HepG2 (cell line): ENCODE results near the gene CRYM. TPM values are rescaled to one million over a fixed set of nuclear protein-coding genes. Genes with fewer than 3 reads are reported as not detected.

Source experiments
- AGO1 ChIP-seq: fragments of 200-400 bp; formaldehyde crosslinking; IDR thresholded peaks from 2 replicates; pipeline ENCODE4 v1.6.1; 2017; ENCODE audit warnings: mild to moderate bottlenecking, low read depth, low read length, moderate library complexity; ENCODE audit not compliant: poor library complexity, severe bottlenecking
- AHR ChIP-seq: IDR thresholded peaks from 2 replicates; pipeline ENCODE4 v1.6.1; 2018; ENCODE audit warnings: missing genetic modification reagents, missing compliant biosample characterization
- DPF2 ChIP-seq: sonication (generic); formaldehyde crosslinking; IDR thresholded peaks from 2 replicates; pipeline ENCODE4 v1.4.0; 2020; ENCODE audit warnings: mild to moderate bottlenecking, low read depth, missing genetic modification reagents, borderline replicate concordance
- ELF1 ChIP-seq: sonication (generic); formaldehyde crosslinking; IDR thresholded peaks from 2 replicates; pipeline ENCODE4 v1.4.0; 2020; ENCODE audit warnings: missing genetic modification reagents
- ELF3 ChIP-seq: IDR thresholded peaks from 2 replicates; pipeline ENCODE4 v1.6.1; 2016; ENCODE audit warnings: missing genetic modification reagents, missing compliant biosample characterization
- LCORL ChIP-seq, 2 experiments: fragments of 450-650 bp in 1 of 2; sonication (generic) in 1 of 2; formaldehyde crosslinking in 1 of 2; IDR thresholded peaks; 2 replicates each; pipeline versions ENCODE4 v1.5.0 to v1.6.1; 2017 to 2020; ENCODE audit warnings: antibody characterized with exemption in 1 of 2, missing genetic modification reagents in 1 of 2
- PRDM15 ChIP-seq: sonication (generic); formaldehyde crosslinking; IDR thresholded peaks from 2 replicates; pipeline ENCODE4 v1.4.0; 2020; ENCODE audit warnings: missing genetic modification reagents
- SP2 ChIP-seq: sonication (generic); formaldehyde crosslinking; IDR thresholded peaks from 2 replicates; pipeline ENCODE4 v1.5.1; 2020; ENCODE audit warnings: mild to moderate bottlenecking, missing genetic modification reagents
- TAF1 ChIP-seq: sonication (generic); formaldehyde crosslinking; IDR thresholded peaks from 2 replicates; pipeline ENCODE4 v1.4.0; 2020; ENCODE audit warnings: missing genetic modification reagents
- ZNF780A ChIP-seq: sonication (generic); formaldehyde crosslinking; IDR thresholded peaks from 2 replicates; pipeline ENCODE4 v1.8.0; 2022; ENCODE audit warnings: mild to moderate bottlenecking, missing genetic modification reagents, moderate library complexity
- polyA plus RNA-seq, 8 experiments: library from polyadenylated mRNA; depleted of rRNA in 3 of 8; stranded (reverse) in 7 of 8; unstranded in 1 of 8; fragments of >200 nt; fragmentation: Illumina TruSeq in 4 of 8; extraction: Trizol in 4 of 8; gene quantifications; 2 replicates each; pipeline versions ENCODE4 v1.2.1 to v1.2.3, GENCODE V29; 2011 to 2016; ENCODE audit warnings: low read depth in 4 of 8, missing spikeins in 1 of 8, mixed read lengths in 1 of 8; ENCODE audit not compliant: insufficient read depth in 1 of 8
- total RNA-seq, 5 experiments: library from RNA; depleted of rRNA; stranded (reverse); fragments of >200 nt; fragmentation: Illumina TruSeq; extraction: Trizol; gene quantifications; 2 replicates each; pipeline ENCODE4 v1.2.3, GENCODE V29; 2016; ENCODE audit warnings: low read depth in 1 of 5
- TF ChIP-seq, protein P1 (sequence below): sonication (generic); formaldehyde crosslinking; IDR thresholded peaks from 2 replicates; pipeline ENCODE4 v1.4.0; 2020; ENCODE audit warnings: mild to moderate bottlenecking, missing genetic modification reagents
- TF ChIP-seq, protein P2 (sequence below): sonication (generic); formaldehyde crosslinking; IDR thresholded peaks from 2 replicates; pipeline ENCODE4 v1.5.0; 2020; ENCODE audit warnings: missing genetic modification reagents, mild to moderate bottlenecking, borderline replicate concordance
- TF ChIP-seq, protein P3 (sequence below): sonication (generic); formaldehyde crosslinking; IDR thresholded peaks from 2 replicates; pipeline ENCODE4 v1.5.0; 2020; ENCODE audit warnings: missing genetic modification reagents, mild to moderate bottlenecking, borderline replicate concordance

CRYM gene
- total and polyA plus RNA-seq, 2 of the 13 experiments (the other 11 are each of a cell fraction or from before 2014, with no cell fraction given) = 1.9 to 2.2 TPM

DNA sequence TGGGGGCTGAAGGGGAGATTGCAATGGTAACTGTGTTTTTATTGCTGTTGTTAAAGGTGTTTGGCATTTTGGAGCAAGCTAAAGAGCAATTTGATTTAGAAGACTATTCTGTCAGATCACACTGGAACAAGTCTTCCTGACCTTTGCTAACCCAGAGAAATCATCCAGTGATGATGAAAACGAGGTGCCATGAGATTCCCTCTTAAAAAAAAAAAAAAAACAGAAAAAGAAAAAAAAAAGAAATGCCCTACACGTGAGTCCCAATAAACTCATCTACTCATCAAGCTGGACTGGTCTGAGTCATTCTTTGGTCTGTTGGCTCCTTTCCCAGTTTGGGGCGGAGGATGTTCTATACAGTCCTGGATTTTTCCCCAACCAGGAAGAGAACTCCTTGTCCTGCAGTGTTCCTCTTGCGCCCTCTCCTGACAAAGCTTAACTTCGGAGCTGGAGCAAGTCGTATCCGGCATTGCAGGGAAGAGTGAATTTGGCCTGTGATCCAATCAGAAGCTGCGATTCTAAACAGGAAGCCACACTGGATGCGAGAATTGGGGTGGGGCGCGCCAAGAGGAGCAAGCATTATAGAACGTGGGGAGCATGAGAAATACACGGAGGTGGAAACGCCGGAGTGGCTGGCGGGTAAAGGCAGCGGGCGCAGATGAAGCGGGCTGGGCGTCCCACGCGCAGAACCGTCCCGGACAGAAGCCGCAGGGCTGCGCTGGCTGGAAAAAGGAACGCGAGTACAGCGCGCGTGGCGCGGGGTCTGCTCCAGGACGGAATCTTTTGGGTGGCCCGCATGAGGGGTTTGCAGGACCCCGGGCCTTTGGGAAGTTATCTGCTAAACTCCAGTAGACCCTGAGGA, 22.4 kb upstream of the CRYM start (continued):
- TF ChIP-seq, protein P1, sequence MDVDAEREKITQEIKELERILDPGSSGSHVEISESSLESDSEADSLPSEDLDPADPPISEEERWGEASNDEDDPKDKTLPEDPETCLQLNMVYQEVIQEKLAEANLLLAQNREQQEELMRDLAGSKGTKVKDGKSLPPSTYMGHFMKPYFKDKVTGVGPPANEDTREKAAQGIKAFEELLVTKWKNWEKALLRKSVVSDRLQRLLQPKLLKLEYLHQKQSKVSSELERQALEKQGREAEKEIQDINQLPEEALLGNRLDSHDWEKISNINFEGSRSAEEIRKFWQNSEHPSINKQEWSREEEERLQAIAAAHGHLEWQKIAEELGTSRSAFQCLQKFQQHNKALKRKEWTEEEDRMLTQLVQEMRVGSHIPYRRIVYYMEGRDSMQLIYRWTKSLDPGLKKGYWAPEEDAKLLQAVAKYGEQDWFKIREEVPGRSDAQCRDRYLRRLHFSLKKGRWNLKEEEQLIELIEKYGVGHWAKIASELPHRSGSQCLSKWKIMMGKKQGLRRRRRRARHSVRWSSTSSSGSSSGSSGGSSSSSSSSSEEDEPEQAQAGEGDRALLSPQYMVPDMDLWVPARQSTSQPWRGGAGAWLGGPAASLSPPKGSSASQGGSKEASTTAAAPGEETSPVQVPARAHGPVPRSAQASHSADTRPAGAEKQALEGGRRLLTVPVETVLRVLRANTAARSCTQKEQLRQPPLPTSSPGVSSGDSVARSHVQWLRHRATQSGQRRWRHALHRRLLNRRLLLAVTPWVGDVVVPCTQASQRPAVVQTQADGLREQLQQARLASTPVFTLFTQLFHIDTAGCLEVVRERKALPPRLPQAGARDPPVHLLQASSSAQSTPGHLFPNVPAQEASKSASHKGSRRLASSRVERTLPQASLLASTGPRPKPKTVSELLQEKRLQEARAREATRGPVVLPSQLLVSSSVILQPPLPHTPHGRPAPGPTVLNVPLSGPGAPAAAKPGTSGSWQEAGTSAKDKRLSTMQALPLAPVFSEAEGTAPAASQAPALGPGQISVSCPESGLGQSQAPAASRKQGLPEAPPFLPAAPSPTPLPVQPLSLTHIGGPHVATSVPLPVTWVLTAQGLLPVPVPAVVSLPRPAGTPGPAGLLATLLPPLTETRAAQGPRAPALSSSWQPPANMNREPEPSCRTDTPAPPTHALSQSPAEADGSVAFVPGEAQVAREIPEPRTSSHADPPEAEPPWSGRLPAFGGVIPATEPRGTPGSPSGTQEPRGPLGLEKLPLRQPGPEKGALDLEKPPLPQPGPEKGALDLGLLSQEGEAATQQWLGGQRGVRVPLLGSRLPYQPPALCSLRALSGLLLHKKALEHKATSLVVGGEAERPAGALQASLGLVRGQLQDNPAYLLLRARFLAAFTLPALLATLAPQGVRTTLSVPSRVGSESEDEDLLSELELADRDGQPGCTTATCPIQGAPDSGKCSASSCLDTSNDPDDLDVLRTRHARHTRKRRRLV = 0 out of 2 replicates have a peak, but pooled peaks have one; percentile 72
- peak; percentile 99 for TF ChIP-seq ELF1 (CRISPR knock-in tag)
- peak; percentile 34; the same call in 1 of the 2 replicates for TF ChIP-seq AHR (CRISPR knock-in tag)
- TF ChIP-seq, protein P2, sequence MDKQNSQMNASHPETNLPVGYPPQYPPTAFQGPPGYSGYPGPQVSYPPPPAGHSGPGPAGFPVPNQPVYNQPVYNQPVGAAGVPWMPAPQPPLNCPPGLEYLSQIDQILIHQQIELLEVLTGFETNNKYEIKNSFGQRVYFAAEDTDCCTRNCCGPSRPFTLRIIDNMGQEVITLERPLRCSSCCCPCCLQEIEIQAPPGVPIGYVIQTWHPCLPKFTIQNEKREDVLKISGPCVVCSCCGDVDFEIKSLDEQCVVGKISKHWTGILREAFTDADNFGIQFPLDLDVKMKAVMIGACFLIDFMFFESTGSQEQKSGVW (CRISPR knock-in tag) = no peak
- TF ChIP-seq PRDM15 = peak; percentile 88
- 0 out of 2 replicates have a peak, but pooled peaks have one; percentile 13 for TF ChIP-seq ZNF780A (CRISPR knock-in tag)
- TF ChIP-seq AGO1 = peak; percentile 25
- TF ChIP-seq, protein P3, sequence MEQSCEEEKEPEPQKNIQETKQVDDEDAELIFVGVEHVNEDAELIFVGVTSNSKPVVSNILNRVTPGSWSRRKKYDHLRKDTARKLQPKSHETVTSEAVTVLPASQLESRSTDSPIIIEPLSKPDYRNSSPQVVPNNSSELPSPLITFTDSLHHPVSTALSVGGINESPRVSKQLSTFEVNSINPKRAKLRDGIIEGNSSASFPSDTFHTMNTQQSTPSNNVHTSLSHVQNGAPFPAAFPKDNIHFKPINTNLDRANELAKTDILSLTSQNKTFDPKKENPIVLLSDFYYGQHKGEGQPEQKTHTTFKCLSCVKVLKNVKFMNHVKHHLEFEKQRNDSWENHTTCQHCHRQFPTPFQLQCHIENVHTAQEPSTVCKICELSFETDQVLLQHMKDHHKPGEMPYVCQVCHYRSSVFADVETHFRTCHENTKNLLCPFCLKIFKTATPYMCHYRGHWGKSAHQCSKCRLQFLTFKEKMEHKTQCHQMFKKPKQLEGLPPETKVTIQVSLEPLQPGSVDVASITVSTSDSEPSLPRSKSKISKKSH (CRISPR knock-in tag) = peak; percentile 11; the same call in 1 of the 2 replicates
- peak; percentile 44 for TF ChIP-seq SP2 (CRISPR knock-in tag)
- peak; percentile 92 for TF ChIP-seq LCORL (IDR thresholded peaks at IDR 0.05)
- TF ChIP-seq LCORL (CRISPR knock-in tag; IDR thresholded peaks at IDR 0.05) = peak; percentile 99
- peak; percentile 100 for TF ChIP-seq ELF3 (CRISPR knock-in tag)
- TF ChIP-seq DPF2 = no peak
- peak; percentile 47; the same call in 1 of the 2 replicates for TF ChIP-seq TAF1
